HEK293T (cell line): ENCODE measurements around the gene MBLAC2.

Source experiments
- BHLHE40 ChIP-seq: fragments of 450-650 bp; IDR thresholded peaks from 2 replicates; pipeline ENCODE4 v1.6.1; 2016; ENCODE audit warnings: mild to moderate bottlenecking, moderate library complexity, borderline replicate concordance
- ELF4 ChIP-seq: fragments of 450-650 bp; IDR thresholded peaks from 2 replicates; pipeline ENCODE4 v1.6.1; 2017; ENCODE audit warnings: antibody characterized with exemption
- SUZ12 ChIP-seq: fragments of 450-650 bp; IDR thresholded peaks from 2 replicates; pipeline ENCODE4 v1.6.1; 2016; ENCODE audit warnings: mild to moderate bottlenecking

GRCh38 chr5:90483206-90483605 is 8.6 kb upstream of the MBLAC2 start:
- TF ChIP-seq SUZ12 (no peak), ELF4 (no peak), BHLHE40 (no peak)
